Hepatocyte (in vitro differentiated cells): Measurements from ENCODE around the gene PHLPP1. TPM values are rescaled to one million over a fixed set of nuclear protein-coding genes. Genes with fewer than 3 reads are reported as not detected.

Source experiments
- DNase-seq: peaks from one replicate; pipeline ENCODE4 v3.0.0-alpha.2; 2016; ENCODE audit warnings: low spot score
- H2AFZ ChIP-seq: fragments of 200-600 bp; sonication (generic); 2 replicates; pipeline ENCODE4 v1.6.0; 2016; ENCODE audit warnings: antibody characterized with exemption, mild to moderate bottlenecking
- H3K27ac ChIP-seq: fragments of 200-600 bp; sonication (generic); 2 replicates; pipeline ENCODE4 v1.5.1; 2016; ENCODE audit warnings: mild to moderate bottlenecking
- H3K27me3 ChIP-seq: fragments of 200-600 bp; sonication (generic); 2 replicates; pipeline ENCODE4 v1.6.1; 2016
- H3K36me3 ChIP-seq: fragments of 200-600 bp; sonication (generic); replicated peaks from 2 replicates; pipeline ENCODE4 v1.5.1; 2016; ENCODE audit warnings: low read depth; ENCODE audit not compliant: insufficient read depth
- H3K4me1 ChIP-seq: fragments of 200-600 bp; sonication (generic); 2 replicates; pipeline ENCODE4 v1.5.1; 2016; ENCODE audit warnings: mild to moderate bottlenecking, moderate library complexity; ENCODE audit not compliant: insufficient read depth
- H3K4me2 ChIP-seq: fragments of 200-600 bp; sonication (generic); 2 replicates; pipeline ENCODE4 v1.6.0; 2016
- H3K4me3 ChIP-seq: fragments of 200-600 bp; sonication (generic); 2 replicates; pipeline ENCODE4 v1.5.1; 2016; ENCODE audit warnings: mild to moderate bottlenecking
- H3K79me2 ChIP-seq: fragments of 200-600 bp; sonication (generic); 2 replicates; pipeline ENCODE4 v1.6.0; 2017; ENCODE audit warnings: mild to moderate bottlenecking
- H3K9me2 ChIP-seq: fragments of 200-600 bp; sonication (generic); replicated peaks from 2 replicates; pipeline ENCODE4 v1.6.0; 2017; ENCODE audit warnings: mild to moderate bottlenecking; ENCODE audit not compliant: insufficient read depth
- H3K9me3 ChIP-seq: fragments of 200-600 bp; sonication (generic); 2 replicates; pipeline ENCODE4 v1.5.1; 2016; ENCODE audit warnings: low read depth, mild to moderate bottlenecking
- H4K20me1 ChIP-seq: fragments of 200-600 bp; sonication (generic); 2 replicates; pipeline ENCODE4 v1.6.0; 2016; ENCODE audit warnings: mild to moderate bottlenecking; ENCODE audit not compliant: insufficient read depth, poor library complexity, severe bottlenecking
- EZH2 ChIP-seq: fragments of 200-600 bp; sonication (generic); IDR thresholded peaks from 2 replicates; pipeline ENCODE4 v1.6.1; 2016; ENCODE audit warnings: antibody characterized with exemption, mild to moderate bottlenecking, borderline replicate concordance
- EZH2phosphoT487 ChIP-seq: fragments of 200-600 bp; sonication (generic); IDR thresholded peaks from one replicate; pipeline ENCODE4 v1.6.1; 2018; ENCODE audit warnings: antibody characterized with exemption, mild to moderate bottlenecking, low read depth, moderate library complexity; ENCODE audit not compliant: unreplicated experiment, severe bottlenecking
- WGBS: methylation state at CpG from one replicate; pipeline ENCODE4 v1.1.6; 2016; ENCODE audit warnings: low lambda C conversion rate; ENCODE audit errors: missing lambda C conversion rate; 5-methylcytosine and 5-hydroxymethylcytosine counted together
- polyA plus RNA-seq: library from polyadenylated mRNA; unstranded; fragments of >200 nt; fragmentation: Nextera tagmentation; extraction: Ambion mirVana; gene quantifications from 2 replicates; pipeline ENCODE4 v1.2.1, GENCODE V29; 2016
- total RNA-seq: library from RNA; depleted of rRNA; stranded (reverse); fragments of >200 nt; gene quantifications from 2 replicates; pipeline ENCODE4 v1.2.3, GENCODE V29; 2014
- TF ChIP-seq, protein P1 (sequence below): fragments of 200-600 bp; sonication (generic); IDR thresholded peaks from 2 replicates; pipeline ENCODE4 v1.5.1; 2016; ENCODE audit warnings: antibody characterized with exemption, mild to moderate bottlenecking; ENCODE audit not compliant: poor library complexity

Gene PHLPP1
- total and polyA plus RNA-seq, 2 experiments from 2014 or later: 7.3 to 14.3 TPM

DNA sequence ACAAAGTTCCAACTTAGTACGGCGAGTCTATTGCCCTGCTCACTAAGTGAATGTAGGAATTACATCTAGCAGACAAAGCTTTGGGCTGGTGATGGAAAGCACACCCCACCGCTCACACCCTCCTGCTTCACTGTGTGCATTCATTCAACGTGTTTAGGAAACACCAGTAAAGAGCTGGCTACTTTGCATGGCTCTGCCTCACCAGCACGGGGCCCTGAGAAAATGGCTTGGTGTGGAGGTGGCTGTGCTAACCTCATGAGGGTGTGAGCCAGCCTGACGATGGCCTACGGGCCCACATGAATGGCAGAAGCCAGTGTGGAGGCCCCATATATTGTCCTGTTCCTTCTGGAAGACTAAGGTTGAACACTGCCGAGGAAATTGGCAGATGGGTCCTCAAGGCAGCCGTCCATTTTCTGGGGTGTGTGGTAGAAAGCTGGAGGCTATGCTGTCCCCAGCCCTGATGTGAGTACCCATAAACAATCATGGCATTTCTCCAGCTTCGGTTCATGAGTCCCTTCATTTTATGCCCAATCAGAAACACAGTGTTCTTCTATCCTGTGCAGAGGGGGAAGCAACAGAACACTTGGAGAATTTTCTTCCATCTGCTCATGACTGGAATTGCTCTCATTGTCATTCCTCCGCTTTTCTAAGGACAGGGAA, 269.4 kb downstream of the PHLPP1 start:
- H3K4me3 ChIP-seq: no peak overlapping the region
- H3K27ac ChIP-seq: no peak overlapping the region
- WGBS: 88% methylated on average over 11 of the region's 11 CpGs
- no peaks in the 10 kb centered on the region for H4K20me1 ChIP-seq
- no peaks in the 10 kb centered on the region for H3K27me3 ChIP-seq
- H3K36me3 ChIP-seq: no peaks in the 10 kb centered on the region
- no peaks in the 10 kb centered on the region for H3K4me1 ChIP-seq
- no peaks in the 10 kb centered on the region for H3K9me3 ChIP-seq
- DNase-seq: no peak
- no peaks in the 10 kb centered on the region for H3K9me2 ChIP-seq
- no peak overlapping the region for H2AFZ ChIP-seq
- H3K4me2 ChIP-seq: no peak overlapping the region
- no peaks in the 10 kb centered on the region for H3K79me2 ChIP-seq
- TF ChIP-seq EZH2 (no peak), EZH2phosphoT487 (no peak)
- TF ChIP-seq, protein P1, sequence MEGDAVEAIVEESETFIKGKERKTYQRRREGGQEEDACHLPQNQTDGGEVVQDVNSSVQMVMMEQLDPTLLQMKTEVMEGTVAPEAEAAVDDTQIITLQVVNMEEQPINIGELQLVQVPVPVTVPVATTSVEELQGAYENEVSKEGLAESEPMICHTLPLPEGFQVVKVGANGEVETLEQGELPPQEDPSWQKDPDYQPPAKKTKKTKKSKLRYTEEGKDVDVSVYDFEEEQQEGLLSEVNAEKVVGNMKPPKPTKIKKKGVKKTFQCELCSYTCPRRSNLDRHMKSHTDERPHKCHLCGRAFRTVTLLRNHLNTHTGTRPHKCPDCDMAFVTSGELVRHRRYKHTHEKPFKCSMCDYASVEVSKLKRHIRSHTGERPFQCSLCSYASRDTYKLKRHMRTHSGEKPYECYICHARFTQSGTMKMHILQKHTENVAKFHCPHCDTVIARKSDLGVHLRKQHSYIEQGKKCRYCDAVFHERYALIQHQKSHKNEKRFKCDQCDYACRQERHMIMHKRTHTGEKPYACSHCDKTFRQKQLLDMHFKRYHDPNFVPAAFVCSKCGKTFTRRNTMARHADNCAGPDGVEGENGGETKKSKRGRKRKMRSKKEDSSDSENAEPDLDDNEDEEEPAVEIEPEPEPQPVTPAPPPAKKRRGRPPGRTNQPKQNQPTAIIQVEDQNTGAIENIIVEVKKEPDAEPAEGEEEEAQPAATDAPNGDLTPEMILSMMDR: no peak

DNA sequence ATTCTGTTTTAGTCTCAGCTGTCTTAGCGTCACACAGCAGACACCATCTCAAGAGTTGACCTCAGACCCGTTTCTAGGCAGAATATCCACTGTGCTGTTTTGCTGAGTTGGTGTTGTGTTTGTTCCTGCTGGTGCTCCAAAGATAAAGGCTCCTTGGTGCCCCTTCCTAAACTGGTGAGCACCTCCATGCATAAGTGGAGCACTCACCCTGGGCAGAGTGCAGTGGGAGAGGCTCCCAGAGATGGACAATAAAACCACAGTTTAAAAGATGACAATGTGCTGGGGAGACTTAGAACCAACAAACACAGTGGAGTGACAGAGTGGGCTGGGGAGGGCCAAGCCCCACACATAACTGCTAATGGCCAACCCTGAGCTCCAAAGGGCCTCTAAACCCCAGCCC, 271.1 kb downstream of the PHLPP1 start:
- Histone ChIP-seq H3K79me2 (no peaks in the 10 kb centered on the region), H3K4me1 (no peaks in the 10 kb centered on the region), H3K9me2 (no peaks in the 10 kb centered on the region), H3K27me3 (no peaks in the 10 kb centered on the region), H3K27ac (no peak overlapping the region), H3K4me3 (no peak overlapping the region), H3K36me3 (no peaks in the 10 kb centered on the region), H4K20me1 (no peaks in the 10 kb centered on the region), H2AFZ (no peak overlapping the region), H3K9me3 (no peaks in the 10 kb centered on the region), H3K4me2 (no peak overlapping the region)
- TF ChIP-seq, protein P1: no peak
- TF ChIP-seq EZH2 (no peak), EZH2phosphoT487 (no peak)
- DNase-seq: no peak
- WGBS: 86% methylated on average over 2 of the region's 2 CpGs

DNA sequence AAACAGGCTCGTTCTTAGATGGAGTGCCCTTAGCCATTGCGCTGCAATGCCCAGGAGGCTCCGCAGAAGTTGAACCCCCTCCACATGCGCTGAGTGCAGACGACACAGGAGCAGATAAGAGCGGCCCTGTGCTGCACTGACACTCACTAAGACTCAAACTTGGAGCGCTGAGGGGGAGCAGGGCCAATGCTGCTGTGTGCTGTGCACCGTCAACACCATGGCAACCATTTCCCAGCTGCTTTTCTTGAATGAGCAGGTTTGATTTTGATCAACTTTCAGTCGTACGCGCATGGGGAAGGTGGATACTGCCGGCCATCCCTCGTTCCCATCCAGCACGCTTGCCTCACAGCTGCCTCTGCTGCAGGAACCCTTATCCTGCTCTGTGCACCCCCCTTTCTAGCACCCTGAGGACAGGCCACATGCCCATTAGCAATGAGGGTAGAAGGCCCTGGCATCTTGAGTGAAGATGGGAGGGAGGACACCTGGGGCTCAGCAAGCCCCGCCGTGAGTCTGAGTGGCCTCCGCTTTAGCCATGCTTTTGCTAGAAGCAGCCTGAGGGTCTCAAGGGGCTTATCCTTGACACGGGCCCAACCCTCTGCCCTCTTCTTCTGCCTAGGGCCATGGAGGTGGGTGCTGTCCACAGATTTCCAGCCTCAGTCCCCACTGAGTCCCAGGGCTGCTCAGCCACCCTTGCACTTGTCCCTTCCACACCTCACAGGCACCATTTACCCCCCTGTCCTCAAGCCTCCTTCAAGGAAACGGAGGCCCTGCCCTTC, 271.9 kb downstream of the PHLPP1 start:
- no peak overlapping the region for H3K27ac ChIP-seq
- no peaks in the 10 kb centered on the region for H3K36me3 ChIP-seq
- H4K20me1 ChIP-seq: no peaks in the 10 kb centered on the region
- H3K9me3 ChIP-seq: no peaks in the 10 kb centered on the region
- H3K4me2 ChIP-seq: no peak overlapping the region
- H2AFZ ChIP-seq: no peak overlapping the region
- H3K9me2 ChIP-seq: no peaks in the 10 kb centered on the region
- TF ChIP-seq, protein P1: no peak
- H3K79me2 ChIP-seq: no peaks in the 10 kb centered on the region
- WGBS: 92% methylated on average over 19 of the region's 19 CpGs
- DNase-seq: no peak
- no peak overlapping the region for H3K4me3 ChIP-seq
- H3K27me3 ChIP-seq: no peaks in the 10 kb centered on the region
- H3K4me1 ChIP-seq: no peaks in the 10 kb centered on the region
